Choroid plexus epithelial cell (primary cell): Measurements from ENCODE around the gene DST.

Experiments used
- DNase-seq: peaks from one replicate; pipeline ENCODE4 v3.0.0-alpha.2; 2010; ENCODE audit warnings: low read depth
- H3K4me3 ChIP-seq: 2 replicates; pipeline ENCODE4 v1.5.1; 2011; ENCODE audit warnings: low read depth, mild to moderate bottlenecking, control low read depth, low read length, moderate library complexity
- TF ChIP-seq, protein P1 (sequence below): conservative IDR thresholded peaks from 2 replicates; pipeline ENCODE4 v1.5.1; 2011; ENCODE audit warnings: low read depth, mild to moderate bottlenecking, control low read depth, inconsistent platforms, low read length, moderate library complexity

The DST gene

DNA sequence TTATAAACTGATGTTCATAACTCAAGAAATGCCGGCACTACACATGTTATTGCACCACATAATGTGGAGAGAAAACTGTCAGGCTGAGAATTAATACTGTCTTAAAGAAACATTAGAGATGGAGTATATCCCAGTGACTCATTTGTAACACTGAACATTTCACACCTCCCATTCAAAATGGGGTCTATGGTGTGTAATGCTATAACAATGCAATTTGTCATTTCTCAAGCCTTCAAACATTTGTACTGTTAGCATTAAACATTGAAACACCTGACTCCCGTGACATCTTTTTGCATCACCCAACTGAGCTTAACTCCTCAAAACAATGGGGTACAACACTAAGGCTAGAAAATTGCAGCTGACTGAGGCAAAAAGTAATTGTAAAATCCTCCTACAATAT lies 151.7 kb downstream of the DST start:
- TF ChIP-seq, protein P1, sequence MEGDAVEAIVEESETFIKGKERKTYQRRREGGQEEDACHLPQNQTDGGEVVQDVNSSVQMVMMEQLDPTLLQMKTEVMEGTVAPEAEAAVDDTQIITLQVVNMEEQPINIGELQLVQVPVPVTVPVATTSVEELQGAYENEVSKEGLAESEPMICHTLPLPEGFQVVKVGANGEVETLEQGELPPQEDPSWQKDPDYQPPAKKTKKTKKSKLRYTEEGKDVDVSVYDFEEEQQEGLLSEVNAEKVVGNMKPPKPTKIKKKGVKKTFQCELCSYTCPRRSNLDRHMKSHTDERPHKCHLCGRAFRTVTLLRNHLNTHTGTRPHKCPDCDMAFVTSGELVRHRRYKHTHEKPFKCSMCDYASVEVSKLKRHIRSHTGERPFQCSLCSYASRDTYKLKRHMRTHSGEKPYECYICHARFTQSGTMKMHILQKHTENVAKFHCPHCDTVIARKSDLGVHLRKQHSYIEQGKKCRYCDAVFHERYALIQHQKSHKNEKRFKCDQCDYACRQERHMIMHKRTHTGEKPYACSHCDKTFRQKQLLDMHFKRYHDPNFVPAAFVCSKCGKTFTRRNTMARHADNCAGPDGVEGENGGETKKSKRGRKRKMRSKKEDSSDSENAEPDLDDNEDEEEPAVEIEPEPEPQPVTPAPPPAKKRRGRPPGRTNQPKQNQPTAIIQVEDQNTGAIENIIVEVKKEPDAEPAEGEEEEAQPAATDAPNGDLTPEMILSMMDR, result no peak
- no peak overlapping the region for H3K4me3 ChIP-seq
- DNase-seq, result peak; percentile 73

GRCh38 chr6:56489559-56489958 lies 153.1 kb downstream of the DST start:
- TF ChIP-seq, protein P1, result no peak
- no peak overlapping the region for H3K4me3 ChIP-seq
- no peak for DNase-seq

- H3K4me3 ChIP-seq, result no peak overlapping the region
- TF ChIP-seq, protein P1, result no peak
Measured at GRCh38 chr6:56488281-56488680, 154.4 kb downstream of the DST start.

DNA sequence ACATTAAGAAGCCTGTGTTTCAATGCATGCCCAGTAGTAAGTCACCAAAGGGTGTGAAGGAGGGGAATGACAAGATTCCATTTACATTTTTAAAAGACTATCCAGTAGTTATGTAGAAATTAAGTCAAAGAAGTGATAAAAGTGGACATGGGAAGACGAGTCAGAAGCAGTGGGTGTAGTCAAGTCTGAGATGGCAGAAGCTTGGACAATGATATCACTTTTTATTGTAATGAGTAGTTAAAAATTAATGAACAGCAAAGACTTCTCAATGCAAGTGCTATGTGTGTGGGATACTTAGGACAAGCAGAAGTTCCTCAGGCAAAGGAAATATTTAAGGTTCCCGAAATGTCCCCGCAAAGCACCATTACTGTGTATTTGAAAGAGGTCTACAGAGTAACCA lies 156.0 kb downstream of the DST start:
- no peak overlapping the region for H3K4me3 ChIP-seq
- DNase-seq, result no peak
- TF ChIP-seq, protein P1, result no peak

More at GRCh38 chr6:56488281-56488680, 154.4 kb downstream of the DST start:
- no peak for DNase-seq

DNA sequence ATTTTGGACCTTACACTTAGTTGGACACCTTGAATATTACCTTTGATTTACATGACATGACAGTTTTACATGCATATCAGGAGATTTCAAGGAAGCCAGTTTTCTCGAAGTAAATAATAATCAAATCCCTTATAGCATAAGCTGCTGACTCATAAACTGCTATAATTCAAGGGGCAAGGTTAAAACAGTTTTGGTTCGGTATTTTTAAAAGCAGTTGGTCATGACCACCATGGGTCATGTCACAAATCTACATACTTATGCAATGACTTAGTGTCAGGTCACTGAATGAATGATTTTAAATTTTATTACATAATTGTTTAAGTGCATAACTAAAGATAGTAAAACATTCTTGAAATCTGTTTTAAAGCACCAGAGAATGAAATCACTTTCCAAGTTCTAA lies 158.0 kb downstream of the DST start:
- TF ChIP-seq, protein P1, result no peak
- no peak overlapping the region for H3K4me3 ChIP-seq
- peak; percentile 50 for DNase-seq

DNA sequence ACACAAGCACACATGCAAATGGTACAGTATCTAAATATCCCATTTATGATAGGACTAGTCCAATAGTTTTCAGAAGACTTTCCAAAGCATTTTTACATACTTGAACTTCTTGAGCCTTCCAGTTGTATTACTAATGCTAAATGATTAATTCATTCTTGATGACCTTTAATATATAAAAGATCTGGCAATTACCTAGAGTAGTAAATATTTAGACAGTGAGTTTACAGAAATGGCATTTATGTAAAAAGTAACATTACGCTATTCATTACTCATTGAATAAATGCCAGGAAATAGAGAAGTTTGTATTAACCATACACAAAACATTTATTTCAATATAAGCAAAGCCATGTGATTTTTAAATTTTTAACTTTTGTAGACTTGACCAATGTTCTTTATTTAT lies 158.8 kb downstream of the DST start:
- TF ChIP-seq, protein P1, result no peak
- no peak for DNase-seq
- H3K4me3 ChIP-seq, result no peak overlapping the region

- no peak for DNase-seq
- TF ChIP-seq, protein P1, result no peak
- no peak overlapping the region for H3K4me3 ChIP-seq
Measured at GRCh38 chr6:56482525-56482924, 160.2 kb downstream of the DST start.
